Stomach smooth muscle (tissue), 2 donors: ENCODE measurements around the gene UGGT1.

Source experiments
- H3K27ac ChIP-seq: one replicate; pipeline ENCODE4 v1.7.0; 2013; ENCODE audit warnings: mild to moderate bottlenecking, low read length, inconsistent platforms
- H3K27me3 ChIP-seq, 2 donors: one replicate each; pipeline ENCODE4 v1.7.0; 2013; ENCODE audit warnings: low read length in 2 of 2; ENCODE audit not compliant: insufficient read depth in 2 of 2, control insufficient read depth in 1 of 2
- H3K36me3 ChIP-seq, 2 donors: one replicate each; pipeline ENCODE4 v1.7.0; 2013; ENCODE audit warnings: low read length in 2 of 2; ENCODE audit not compliant: control insufficient read depth in 2 of 2, insufficient read depth in 2 of 2
- H3K4me1 ChIP-seq: one replicate; pipeline ENCODE4 v1.7.0; 2013; ENCODE audit warnings: low read length; ENCODE audit not compliant: control insufficient read depth, insufficient read depth
- H3K4me3 ChIP-seq, 2 donors: one replicate each; pipeline ENCODE4 v1.7.0; 2013; ENCODE audit warnings: low read length in 2 of 2
- H3K9ac ChIP-seq, 2 donors: one replicate each; pipeline ENCODE4 v1.7.0; 2013; ENCODE audit warnings: low read length in 2 of 2, mild to moderate bottlenecking in 1 of 2
- H3K9me3 ChIP-seq, 2 donors: one replicate each; pipeline ENCODE4 v1.7.0; 2013; ENCODE audit warnings: low read length in 2 of 2; ENCODE audit not compliant: control insufficient read depth in 2 of 2
- donor health status: healthy.
- donor health status: Pancreatic carcinoma.

Gene UGGT1

GRCh38 chr2:128156812-128157211 lies 65.8 kb downstream of the UGGT1 start:
- H3K9me3 ChIP-seq: no peaks in the 10 kb centered on the region
- no peak overlapping the region for H3K4me3 ChIP-seq
- H3K27me3 ChIP-seq: no peaks in the 10 kb centered on the region
- H3K4me1 ChIP-seq: peaks cover 5% of the 10 kb centered on the region
- H3K9ac ChIP-seq: no peak overlapping the region
- H3K36me3 ChIP-seq: peaks cover 15 to 25% of the 10 kb centered on the region in 2 donors
- no peak overlapping the region for H3K27ac ChIP-seq

DNA sequence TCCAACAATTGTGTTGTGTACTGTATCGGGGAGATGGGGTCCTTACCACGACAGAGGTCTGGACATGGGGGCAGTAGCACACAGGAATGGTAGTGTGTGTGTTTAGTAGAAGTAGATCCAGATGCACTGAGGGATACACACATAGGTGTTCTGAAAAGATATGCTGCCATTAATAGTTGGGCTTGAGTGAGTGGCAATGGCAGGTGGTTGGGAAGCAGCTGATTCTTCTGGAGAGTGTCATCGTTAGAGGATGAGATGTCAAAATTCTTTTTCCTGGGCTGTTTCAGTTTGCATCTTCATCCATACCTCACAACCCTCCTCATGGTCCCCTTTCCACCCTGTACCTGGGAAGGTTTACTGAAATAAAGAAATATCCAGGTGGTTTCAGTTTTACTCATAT lies 66.6 kb downstream of the UGGT1 start:
- Histone ChIP-seq H3K4me1 (peaks cover 5% of the 10 kb centered on the region), H3K36me3 (peaks cover 20 to 29% of the 10 kb centered on the region in 2 donors), H3K4me3 (no peak overlapping the region), H3K27ac (no peak overlapping the region), H3K9ac (no peak overlapping the region), H3K9me3 (no peaks in the 10 kb centered on the region), H3K27me3 (no peaks in the 10 kb centered on the region)

DNA sequence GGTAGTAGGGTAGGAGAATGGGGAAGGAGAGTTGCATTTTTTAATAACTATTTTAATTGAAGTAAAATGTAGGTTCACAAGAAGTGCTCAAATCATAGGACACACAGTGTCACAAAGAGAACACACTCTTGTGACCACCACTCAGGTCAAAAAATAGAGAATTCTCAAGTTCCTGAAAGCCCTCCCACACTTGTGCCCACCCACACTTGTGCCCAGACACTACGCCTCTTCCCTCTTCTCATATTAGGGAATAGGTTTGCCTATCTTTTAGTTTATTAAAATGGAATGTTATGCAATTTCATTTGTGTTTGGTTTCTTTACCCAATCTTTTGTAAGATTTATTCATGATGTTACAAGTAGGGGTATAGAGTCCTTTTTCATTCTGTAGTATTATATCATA lies 67.2 kb downstream of the UGGT1 start:
- Histone ChIP-seq H3K4me3 (no peak overlapping the region), H3K9me3 (no peaks in the 10 kb centered on the region), H3K9ac (no peak overlapping the region), H3K36me3 (peaks cover 20 to 30% of the 10 kb centered on the region in 2 donors), H3K27ac (no peak overlapping the region), H3K27me3 (no peaks in the 10 kb centered on the region), H3K4me1 (peaks cover 5% of the 10 kb centered on the region)

DNA sequence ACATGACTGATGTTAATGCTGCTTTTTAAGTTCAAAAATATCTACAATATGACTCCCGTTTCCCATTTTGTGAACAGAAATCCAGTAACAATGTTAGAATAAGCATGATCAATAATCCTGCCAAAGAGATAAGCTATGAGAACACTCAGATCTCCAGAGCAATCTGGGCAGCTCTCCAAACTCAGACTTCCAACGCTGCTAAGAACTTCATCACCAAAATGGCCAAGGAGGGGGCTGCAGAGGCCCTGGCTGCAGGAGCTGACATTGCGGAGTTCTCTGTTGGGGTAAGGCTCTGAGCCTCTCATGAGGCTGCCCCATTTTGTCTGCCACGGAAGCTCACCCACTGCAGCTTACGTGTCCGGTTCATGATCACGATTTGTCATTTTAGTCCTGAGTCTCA lies 68.4 kb downstream of the UGGT1 start:
- Histone ChIP-seq H3K27ac (no peak overlapping the region), H3K36me3 (peaks cover 20 to 31% of the 10 kb centered on the region in 2 donors), H3K9ac (no peak overlapping the region), H3K4me3 (no peak overlapping the region), H3K27me3 (no peaks in the 10 kb centered on the region), H3K9me3 (no peaks in the 10 kb centered on the region), H3K4me1 (peaks cover under 1% of the 10 kb centered on the region)

DNA sequence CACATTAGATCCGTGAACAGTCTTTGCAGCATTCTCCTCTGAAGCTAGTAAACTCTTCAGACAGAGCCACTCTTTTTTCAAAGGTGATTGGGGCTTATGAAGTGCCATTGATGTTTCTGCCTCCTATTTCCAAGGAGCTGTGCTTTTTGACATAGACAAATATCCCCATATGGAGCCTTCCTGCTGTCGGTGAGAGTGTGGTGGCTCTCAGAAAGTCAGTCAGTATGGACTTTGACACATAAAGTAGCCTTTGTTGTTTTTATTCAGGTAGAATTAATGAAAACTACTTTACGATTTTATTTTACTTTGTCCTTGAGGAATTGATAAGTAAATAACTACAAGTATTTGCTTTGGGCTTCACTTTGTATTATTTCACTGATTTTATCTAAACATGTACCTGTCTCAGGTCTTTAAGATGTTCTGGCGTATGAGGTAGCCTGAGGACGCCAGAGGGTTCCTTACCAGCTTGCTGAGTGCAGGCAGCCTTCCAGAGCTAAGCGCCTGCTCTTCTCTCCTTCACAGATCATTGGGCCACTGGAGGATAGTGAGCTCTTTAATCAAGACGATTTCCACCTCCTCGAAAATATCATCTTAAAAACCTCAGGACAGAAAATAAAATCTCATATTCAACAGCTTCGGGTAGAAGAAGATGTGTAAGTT lies 69.7 kb downstream of the UGGT1 start:
- H3K27me3 ChIP-seq: no peaks in the 10 kb centered on the region
- H3K9ac ChIP-seq: no peak overlapping the region
- no peaks in the 10 kb centered on the region for H3K4me1 ChIP-seq
- H3K9me3 ChIP-seq: no peaks in the 10 kb centered on the region
- H3K27ac ChIP-seq: no peak overlapping the region
- H3K36me3 ChIP-seq: peaks cover 20 to 36% of the 10 kb centered on the region in 2 donors
- H3K4me3 ChIP-seq: no peak overlapping the region

GRCh38 chr2:128162266-128162665 lies 71.3 kb downstream of the UGGT1 start:
- Histone ChIP-seq H3K27ac (no peak overlapping the region), H3K36me3 (peaks cover 29 to 43% of the 10 kb centered on the region in 2 donors), H3K4me3 (no peak overlapping the region)

DNA sequence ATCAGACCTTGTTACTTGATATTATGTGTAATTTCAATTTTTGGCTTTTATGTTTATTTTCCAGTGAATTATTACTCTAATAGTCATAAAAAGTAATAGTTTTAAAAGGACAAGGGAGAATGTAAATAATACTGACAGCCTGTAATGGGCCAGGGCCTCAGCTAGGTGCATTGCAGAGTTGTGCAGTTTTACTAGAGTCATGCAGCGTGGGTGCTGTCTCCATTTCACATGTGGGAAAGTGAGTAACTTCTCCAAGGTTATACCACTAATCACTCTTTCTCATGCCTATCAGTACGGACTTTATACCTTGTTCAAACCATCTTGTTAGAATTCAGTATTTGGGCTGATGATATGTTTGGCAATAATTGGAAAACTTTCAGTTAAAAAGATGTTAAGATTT lies 73.3 kb downstream of the UGGT1 start:
- Histone ChIP-seq H3K9me3 (no peaks in the 10 kb centered on the region), H3K27ac (no peak overlapping the region), H3K4me1 (no peaks in the 10 kb centered on the region), H3K9ac (no peak overlapping the region), H3K27me3 (no peaks in the 10 kb centered on the region), H3K36me3 (peaks cover 30 to 39% of the 10 kb centered on the region in 2 donors), H3K4me3 (no peak overlapping the region)

More at GRCh38 chr2:128162266-128162665, 71.3 kb downstream of the UGGT1 start:
- H3K4me1 ChIP-seq: no peaks in the 10 kb centered on the region
- H3K9me3 ChIP-seq: no peaks in the 10 kb centered on the region
- H3K9ac ChIP-seq: no peak overlapping the region
- no peaks in the 10 kb centered on the region for H3K27me3 ChIP-seq

DNA sequence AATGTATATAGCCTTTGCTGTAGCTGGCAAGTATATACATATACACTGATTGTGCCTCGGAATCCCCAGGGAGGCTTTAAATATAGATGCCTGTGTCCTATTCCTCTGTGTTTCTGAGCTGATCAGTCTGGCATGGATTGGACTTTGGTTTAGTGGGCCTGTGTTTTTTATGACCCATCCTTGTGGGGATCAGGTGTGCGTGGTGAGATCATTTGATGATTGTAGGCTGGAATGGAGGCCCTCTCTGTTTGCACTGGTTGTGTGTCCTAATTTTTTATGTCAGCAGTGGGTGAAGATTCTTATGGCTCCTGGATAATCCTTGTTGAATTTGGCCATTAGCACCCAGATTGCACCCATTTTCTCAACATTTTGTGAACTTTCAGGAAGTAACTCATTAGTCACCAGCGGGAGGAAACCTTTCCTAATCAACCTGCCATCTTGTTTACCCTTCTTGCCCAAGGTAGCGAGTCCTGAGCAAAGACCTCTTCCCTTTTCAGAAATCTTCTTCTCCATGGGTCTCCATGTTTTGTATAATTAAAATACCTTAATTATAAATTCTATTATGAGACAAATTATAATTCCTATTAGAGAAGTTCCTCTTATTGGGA lies 75.8 kb downstream of the UGGT1 start:
- no peak overlapping the region for H3K9ac ChIP-seq
- no peaks in the 10 kb centered on the region for H3K27me3 ChIP-seq
- no peak overlapping the region for H3K4me3 ChIP-seq
- no peak overlapping the region for H3K27ac ChIP-seq
- peaks cover 29 to 40% of the 10 kb centered on the region in 2 donors for H3K36me3 ChIP-seq
- H3K9me3 ChIP-seq: no peaks in the 10 kb centered on the region
- H3K4me1 ChIP-seq: no peaks in the 10 kb centered on the region

DNA sequence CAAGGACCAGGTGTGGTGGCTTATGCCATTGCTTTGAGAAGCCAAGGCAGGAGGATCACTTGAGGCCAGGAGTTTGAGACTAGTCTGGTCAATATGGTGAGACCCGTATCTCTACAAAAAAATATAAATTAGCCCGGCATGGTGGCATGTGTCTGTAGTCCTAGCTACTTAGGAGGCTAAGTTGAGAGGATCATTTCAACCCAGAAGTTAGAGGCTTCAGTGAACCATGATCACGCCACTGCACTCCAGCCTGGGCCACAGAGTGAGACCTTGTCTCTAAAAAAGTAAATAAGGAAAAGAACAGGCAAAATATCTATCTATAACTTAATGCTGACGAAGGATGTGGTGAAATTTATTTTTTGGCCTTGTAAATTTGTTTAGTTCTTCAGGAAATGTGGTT lies 78.1 kb downstream of the UGGT1 start:
- Histone ChIP-seq H3K36me3 (peaks cover 38 to 48% of the 10 kb centered on the region in 2 donors), H3K4me3 (no peak overlapping the region), H3K4me1 (no peaks in the 10 kb centered on the region), H3K27me3 (no peaks in the 10 kb centered on the region), H3K27ac (no peak overlapping the region), H3K9me3 (no peaks in the 10 kb centered on the region), H3K9ac (no peak overlapping the region)

DNA sequence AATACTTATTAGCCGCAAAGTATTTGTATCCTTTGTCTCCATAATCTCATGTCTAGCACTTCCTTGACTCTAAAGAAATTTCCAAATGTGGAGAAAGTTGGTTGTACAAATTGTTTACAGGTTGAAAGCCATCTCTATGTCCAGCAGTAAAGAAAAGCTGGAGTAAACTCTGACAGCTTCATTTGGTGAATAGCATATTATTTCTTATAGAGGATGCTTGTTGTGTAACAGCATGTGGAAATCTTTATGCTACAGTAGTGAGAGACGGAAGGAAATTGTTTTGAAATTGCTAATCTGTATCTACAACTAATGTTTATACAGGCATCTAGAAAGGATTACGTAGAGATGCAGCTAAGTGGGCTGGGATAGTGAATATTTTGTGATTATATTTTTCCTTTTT lies 78.5 kb downstream of the UGGT1 start:
- Histone ChIP-seq H3K27ac (no peak overlapping the region), H3K36me3 (peaks cover 40 to 48% of the 10 kb centered on the region in 2 donors), H3K9ac (no peak overlapping the region)

More for the DNA sequence above, 78.5 kb downstream of the UGGT1 start:
- Histone ChIP-seq H3K4me1 (no peaks in the 10 kb centered on the region), H3K4me3 (no peak overlapping the region), H3K9me3 (no peaks in the 10 kb centered on the region), H3K27me3 (no peaks in the 10 kb centered on the region)
